ENCODE results near the gene DNAJB1.

DNAJB1 gene

GRCh38 chr19:14496029-14496833 lies 22.0 kb downstream of the DNAJB1 start, which contains the start of gene GIPC1:
TSS of gene GIPC1 (minus strand) at chr19:14496127. CDS start at chr19:14482976, 13,151 bp downstream.
- DNase-seq (ENCODE audit: low read depth): peak; percentile 72

GRCh38 chr19:14495672-14496028 lies 22.5 kb downstream of the DNAJB1 start:
- DNase-seq (ENCODE audit: low read depth): no peak

GRCh38 chr19:14494910-14495671 lies 23.1 kb downstream of the DNAJB1 start:
- no peak for DNase-seq (ENCODE audit: low read depth)

- DNase-seq (ENCODE audit: low read depth): no peak
These were observed 23.8 kb downstream of the DNAJB1 start for GRCh38 chr19:14494411-14494810.

GRCh38 chr19:14492756-14493337 lies 25.4 kb downstream of the DNAJB1 start:
- no peak for DNase-seq (ENCODE audit: low read depth)

- no peak for DNase-seq (ENCODE audit: low read depth)
These were observed 30.6 kb downstream of the DNAJB1 start for GRCh38 chr19:14487370-14488125.

- no peak for DNase-seq (ENCODE audit: low read depth)
These were observed 35.8 kb downstream of the DNAJB1 start for GRCh38 chr19:14482172-14482941.

- DNase-seq (ENCODE audit: low read depth): no peak
These were observed 37.5 kb downstream of the DNAJB1 start for GRCh38 chr19:14480700-14481079.

GRCh38 chr19:14479975-14480699 lies 38.1 kb downstream of the DNAJB1 start:
- peak; percentile 49 for DNase-seq (ENCODE audit: low read depth)

GRCh38 chr19:14479309-14479974 lies 38.8 kb downstream of the DNAJB1 start:
- no peak for DNase-seq (ENCODE audit: low read depth)

- DNase-seq (ENCODE audit: low read depth): no peak
These were observed 40.1 kb downstream of the DNAJB1 start for GRCh38 chr19:14478113-14478545.

GRCh38 chr19:14477418-14478112 lies 40.6 kb downstream of the DNAJB1 start:
- no peak for DNase-seq (ENCODE audit: low read depth)

GRCh38 chr19:14476673-14477401 lies 41.4 kb downstream of the DNAJB1 start:
- DNase-seq (ENCODE audit: low read depth): peak; percentile 19

- no peak for DNase-seq (ENCODE audit: low read depth)
These were observed 41.9 kb downstream of the DNAJB1 start for GRCh38 chr19:14476327-14476672.

GRCh38 chr19:14475251-14476073 lies 42.7 kb downstream of the DNAJB1 start, which contains the start of gene PTGER1:
TSS of gene PTGER1 (minus strand) at chr19:14475354. CDS start at chr19:14474320, 1,034 bp downstream.
- no peak for DNase-seq (ENCODE audit: low read depth)

GRCh38 chr19:14474827-14475226 lies 43.4 kb downstream of the DNAJB1 start:
- DNase-seq (ENCODE audit: low read depth): no peak

- no peak for DNase-seq (ENCODE audit: low read depth)
These were observed 44.1 kb downstream of the DNAJB1 start for GRCh38 chr19:14473978-14474578.

Data from T follicular helper cell (primary cell).